ENCODE data around the gene ATP9A. TPM values are rescaled to one million over a fixed set of nuclear protein-coding genes. Genes with fewer than 3 reads are reported as not detected.

ATP9A gene
- total and polyA plus RNA-seq, 10 of the 15 experiments (the other 5 are each of a cell fraction or from before 2014, with no cell fraction given): 0.03 to 0.81 (median 0.14) TPM

DNA sequence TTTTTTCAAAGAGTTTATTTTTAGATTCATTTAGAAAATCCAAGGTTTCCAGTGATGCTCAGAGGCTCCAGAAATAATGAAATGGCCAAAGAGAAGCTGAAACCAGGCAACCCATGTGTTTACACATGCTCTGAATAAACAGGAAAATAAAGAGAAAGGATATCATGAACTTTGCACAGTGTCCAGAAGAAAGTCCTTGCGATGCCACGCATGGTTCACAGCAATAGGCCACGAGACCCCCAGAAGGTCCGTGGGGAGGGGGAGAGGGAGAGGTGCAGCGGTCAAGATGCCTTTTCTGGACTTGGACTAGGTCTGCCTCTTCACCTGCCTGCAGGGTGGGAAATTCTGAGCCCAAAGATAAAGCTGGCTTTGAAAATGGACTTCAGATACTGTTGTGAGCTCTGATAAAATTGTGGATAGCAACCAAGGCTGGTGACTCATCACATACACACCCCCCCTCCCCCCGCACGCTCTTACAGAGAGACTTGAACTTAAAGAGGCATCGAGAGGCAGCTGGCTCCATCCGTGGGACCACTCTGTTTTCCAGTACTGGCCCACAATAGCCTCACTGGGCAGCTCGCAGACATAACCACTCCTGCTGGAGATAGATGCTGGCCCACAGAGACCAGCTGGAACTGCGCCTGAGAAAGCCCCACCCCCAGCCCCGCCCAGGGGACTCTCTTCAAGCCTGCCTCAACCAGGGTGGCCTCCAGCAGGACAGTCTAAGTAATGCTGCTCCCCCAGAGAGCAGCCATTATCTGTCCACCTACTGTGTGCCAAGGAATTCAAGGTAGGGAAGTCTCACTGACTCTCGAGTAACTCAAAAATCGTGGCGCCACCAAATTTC is 204.5 kb downstream of the ATP9A start:
- Histone ChIP-seq H3K4me3 (no peak overlapping the region), H4K20me1 (ENCODE audit: control insufficient read depth, insufficient read depth) (no peaks in the 10 kb centered on the region; the same call in 1 of the 2 replicates), H3K9ac (ENCODE audit: control insufficient read depth, insufficient read depth, low read length) (no peak overlapping the region), H3K79me2 (ENCODE audit: control insufficient read depth, insufficient read depth, low read length) (no peaks in the 10 kb centered on the region), H3K27ac (ENCODE audit: control insufficient read depth, insufficient read depth) (no peak overlapping the region), H3K9me3 (replicated peaks; ENCODE audit: control insufficient read depth, insufficient read depth, low read length) (no peaks in the 10 kb centered on the region; the same call in 2 of the 3 replicates), H2AFZ (ENCODE audit: control insufficient read depth, low read depth, low read length) (no peak overlapping the region), H3K4me2 (ENCODE audit: control insufficient read depth, insufficient read depth) (no peak overlapping the region), H3K36me3 (ENCODE audit: control insufficient read depth in 2 of 2, insufficient read depth in 2 of 2, low read length in 1 of 2) (no peaks in the 10 kb centered on the region), H3K27me3 (replicated peaks in 1 of 2; ENCODE audit: control insufficient read depth in 2 of 2, insufficient read depth in 2 of 2, low read length in 1 of 2) (peaks cover 13 to 33% of the 10 kb centered on the region in 2 experiments), H3K4me1 (ENCODE audit: control insufficient read depth, insufficient read depth, low read length) (no peaks in the 10 kb centered on the region; the same call in 1 of the 2 replicates)
- in situ Hi-C loops (cut with MboI): no loop called here
- SMC1A ChIA-PET (ENCODE audit: uncharacterized antibody, unreplicated experiment): no interaction called here
- RAD21 ChIA-PET (ENCODE audit: unreplicated experiment): no interaction called here
- CTCF ChIA-PET: no interaction called here
- ATAC-seq (peak; percentile 53; the same call in 2 of the 3 replicates), DNase-seq (ENCODE audit: low read depth, low spot score) (no peak), FAIRE-seq (no peak)
- TF ChIP-seq SMAD1 (IDR thresholded peaks at IDR 0.05; ENCODE audit: low read depth, partially characterized antibody) (no peak), RFX5 (IDR thresholded peaks at IDR 0.05; ENCODE audit: low read depth, low read length) (no peak), SREBF2 (IDR thresholded peaks at IDR 0.05; ENCODE audit: low read length) (no peak), MXI1 (IDR thresholded peaks at IDR 0.05; ENCODE audit: low read depth, low read length) (no peak), HDAC2 (IDR thresholded peaks at IDR 0.05) (no peak), WRNIP1 (IDR thresholded peaks at IDR 0.05; ENCODE audit: borderline replicate concordance, low read depth, low read length) (no peak), NFXL1 (IDR thresholded peaks at IDR 0.05; ENCODE audit: borderline replicate concordance) (no peak), ZZZ3 (IDR thresholded peaks at IDR 0.05; ENCODE audit: control insufficient read depth, insufficient read length, low read depth) (no peak), TAF1 (IDR thresholded peaks at IDR 0.05; ENCODE audit: borderline replicate concordance, low read depth, low read length) (no peak), STAT1 (conservative IDR thresholded peaks at IDR 0.05) (no peak), PAX8 (IDR thresholded peaks at IDR 0.05) (no peak), CEBPB (IDR thresholded peaks at IDR 0.05; ENCODE audit: borderline replicate concordance in 1 of 2, low read depth in 2 of 2, low read length in 2 of 2) (no peak), MTA3 (IDR thresholded peaks at IDR 0.05; ENCODE audit: borderline replicate concordance, low read length) (no peak), BRCA1 (IDR thresholded peaks at IDR 0.05; ENCODE audit: low read depth, low read length) (no peak), CHD4 (IDR thresholded peaks at IDR 0.05) (no peak)
- TF ChIP-seq, protein P1, sequence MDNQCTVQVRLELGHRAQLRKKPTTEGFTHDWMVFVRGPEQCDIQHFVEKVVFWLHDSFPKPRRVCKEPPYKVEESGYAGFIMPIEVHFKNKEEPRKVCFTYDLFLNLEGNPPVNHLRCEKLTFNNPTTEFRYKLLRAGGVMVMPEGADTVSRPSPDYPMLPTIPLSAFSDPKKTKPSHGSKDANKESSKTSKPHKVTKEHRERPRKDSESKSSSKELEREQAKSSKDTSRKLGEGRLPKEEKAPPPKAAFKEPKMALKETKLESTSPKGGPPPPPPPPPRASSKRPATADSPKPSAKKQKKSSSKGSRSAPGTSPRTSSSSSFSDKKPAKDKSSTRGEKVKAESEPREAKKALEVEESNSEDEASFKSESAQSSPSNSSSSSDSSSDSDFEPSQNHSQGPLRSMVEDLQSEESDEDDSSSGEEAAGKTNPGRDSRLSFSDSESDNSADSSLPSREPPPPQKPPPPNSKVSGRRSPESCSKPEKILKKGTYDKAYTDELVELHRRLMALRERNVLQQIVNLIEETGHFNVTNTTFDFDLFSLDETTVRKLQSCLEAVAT (IDR thresholded peaks at IDR 0.05): no peak
- WGBS (ENCODE audit: insufficient coverage, insufficient replicate concordance, low lambda C conversion rate, missing lambda C conversion rate): 35% methylated on average over 15 of the region's 15 CpGs
- BruUV-seq (replicated peaks): no TSS peak
- intact Hi-C loops (cut with micrococcal nuclease; ENCODE audit: unreplicated experiment): no loop called here
- POLR2A ChIA-PET: no interaction called here

Measured in GM12878 (cell line).